ENCODE data around the gene ABR.
"Not testable (repeated sequence)": the region's sequence is repeated elsewhere in the genome, so short reads cannot be mapped to it uniquely, and the experiment has no call there.

The ABR gene

GRCh38 chr17:1145311-1145986 lies 34.3 kb downstream of the ABR start:
- DNase-seq = no peak

GRCh38 chr17:1144162-1144561 lies 35.6 kb downstream of the ABR start:
- no peak for DNase-seq

- DNase-seq = no peak
Measured at GRCh38 chr17:1143573-1143972, 36.2 kb downstream of the ABR start.

GRCh38 chr17:1142561-1142971 lies 37.2 kb downstream of the ABR start:
- no peak for DNase-seq

- no peak for DNase-seq
Measured at GRCh38 chr17:1137465-1137894, 42.3 kb downstream of the ABR start.

- no peak for DNase-seq
Measured at GRCh38 chr17:1136748-1137147, 43.0 kb downstream of the ABR start.

GRCh38 chr17:1134634-1135324 lies 45.0 kb downstream of the ABR start:
- no peak for DNase-seq

- DNase-seq = no peak
Measured at GRCh38 chr17:1130191-1130590, 49.6 kb downstream of the ABR start.

- DNase-seq = not testable (repeated sequence)
Measured at GRCh38 chr17:1128463-1128862, 51.3 kb downstream of the ABR start.

- no peak for DNase-seq
Measured at GRCh38 chr17:1126801-1127550, 52.8 kb downstream of the ABR start.

- no peak for DNase-seq
Measured at GRCh38 chr17:1126250-1126797, 53.5 kb downstream of the ABR start.

- DNase-seq = no peak
Measured at GRCh38 chr17:1125788-1126145, 54.0 kb downstream of the ABR start.

GRCh38 chr17:1124896-1125787 lies 54.6 kb downstream of the ABR start:
- DNase-seq = no peak

GRCh38 chr17:1123921-1124715 lies 55.7 kb downstream of the ABR start:
- no peak for DNase-seq

- no peak for DNase-seq
Measured at GRCh38 chr17:1123393-1123831, 56.4 kb downstream of the ABR start.

- peak; percentile 77 for DNase-seq
Measured at GRCh38 chr17:1122533-1123392, 57.0 kb downstream of the ABR start.

GRCh38 chr17:1121442-1121817 lies 58.4 kb downstream of the ABR start:
- DNase-seq = not testable (repeated sequence)

GRCh38 chr17:1120596-1121441 lies 59.0 kb downstream of the ABR start:
- no peak for DNase-seq

- no peak for DNase-seq
Measured at GRCh38 chr17:1119924-1120323, 59.9 kb downstream of the ABR start.

- no peak for DNase-seq
Measured at GRCh38 chr17:1116602-1117001, 63.2 kb downstream of the ABR start.
